ENCODE results near the gene ABI3. TPM values are rescaled to one million over a fixed set of nuclear protein-coding genes. Genes with fewer than 3 reads are reported as not detected.
A peak's percentile ranks its signal among the peaks of the same experiment; 100 is the strongest.

Gene ABI3
- total RNA-seq, 2 donors from 2014 or later, result 8.9 to 10.8 TPM

DNA sequence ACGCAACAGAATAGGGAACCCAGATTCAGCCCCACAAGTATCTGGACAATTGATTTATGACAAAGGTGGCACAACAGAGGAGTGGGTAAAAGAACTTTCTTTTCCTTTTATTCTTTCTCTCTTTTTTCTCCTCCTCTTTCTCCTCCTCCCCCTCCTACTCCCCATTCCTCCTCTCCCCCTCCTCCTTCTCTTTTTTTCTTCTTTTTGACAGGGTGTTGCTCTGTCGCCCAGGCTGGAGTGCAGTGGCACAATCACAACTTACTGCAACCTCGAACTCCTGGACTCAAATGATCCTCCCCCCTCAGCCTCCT is 16.3 kb upstream of the ABI3 start:
- ATAC-seq (ENCODE audit: insufficient number of reproducible peaks, low FRiP score, low read depth) (no peak), DNase-seq (ENCODE audit: low spot score) (no peak)
- Histone ChIP-seq H3K27ac (no peak overlapping the region), H3K36me3 (no peaks in the 10 kb centered on the region), H3K9me3 (no peaks in the 10 kb centered on the region), H3K4me1 (ENCODE audit: control insufficient read depth in 1 of 2, low read depth in 2 of 2) (no peaks in the 10 kb centered on the region), H3K4me3 (peak overlapping the region; percentile 89), H3K27me3 (replicated peaks; ENCODE audit: insufficient read depth) (no peaks in the 10 kb centered on the region)
- TF ChIP-seq, protein P1, sequence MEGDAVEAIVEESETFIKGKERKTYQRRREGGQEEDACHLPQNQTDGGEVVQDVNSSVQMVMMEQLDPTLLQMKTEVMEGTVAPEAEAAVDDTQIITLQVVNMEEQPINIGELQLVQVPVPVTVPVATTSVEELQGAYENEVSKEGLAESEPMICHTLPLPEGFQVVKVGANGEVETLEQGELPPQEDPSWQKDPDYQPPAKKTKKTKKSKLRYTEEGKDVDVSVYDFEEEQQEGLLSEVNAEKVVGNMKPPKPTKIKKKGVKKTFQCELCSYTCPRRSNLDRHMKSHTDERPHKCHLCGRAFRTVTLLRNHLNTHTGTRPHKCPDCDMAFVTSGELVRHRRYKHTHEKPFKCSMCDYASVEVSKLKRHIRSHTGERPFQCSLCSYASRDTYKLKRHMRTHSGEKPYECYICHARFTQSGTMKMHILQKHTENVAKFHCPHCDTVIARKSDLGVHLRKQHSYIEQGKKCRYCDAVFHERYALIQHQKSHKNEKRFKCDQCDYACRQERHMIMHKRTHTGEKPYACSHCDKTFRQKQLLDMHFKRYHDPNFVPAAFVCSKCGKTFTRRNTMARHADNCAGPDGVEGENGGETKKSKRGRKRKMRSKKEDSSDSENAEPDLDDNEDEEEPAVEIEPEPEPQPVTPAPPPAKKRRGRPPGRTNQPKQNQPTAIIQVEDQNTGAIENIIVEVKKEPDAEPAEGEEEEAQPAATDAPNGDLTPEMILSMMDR (IDR thresholded peaks at IDR 0.05), result no peak

DNA sequence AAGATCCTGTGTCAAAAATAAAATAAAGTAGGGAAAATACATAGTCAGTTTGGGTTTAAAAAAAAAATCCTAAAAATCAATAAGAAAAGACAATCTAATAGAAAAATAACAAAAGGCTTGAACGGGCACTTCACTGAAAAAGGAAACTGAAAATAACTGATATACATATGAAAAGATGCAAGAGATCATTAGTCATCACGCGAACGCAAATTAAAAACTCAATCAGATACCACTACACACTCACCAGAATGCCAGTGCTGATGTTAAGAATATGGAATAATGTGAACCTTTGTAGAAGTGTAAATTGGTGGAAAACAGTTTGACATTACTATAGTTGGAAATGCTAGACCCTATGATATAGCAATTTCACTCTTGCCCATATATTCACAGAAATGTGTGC is 14.8 kb upstream of the ABI3 start:
- no peaks in the 10 kb centered on the region for H3K27me3 ChIP-seq (replicated peaks; ENCODE audit: insufficient read depth)
- no peaks in the 10 kb centered on the region for H3K36me3 ChIP-seq
- DNase-seq (ENCODE audit: low spot score), result no peak
- no peaks in the 10 kb centered on the region for H3K9me3 ChIP-seq
- TF ChIP-seq, protein P1 (IDR thresholded peaks at IDR 0.05), result no peak
- H3K27ac ChIP-seq, result no peak overlapping the region
- ATAC-seq (ENCODE audit: insufficient number of reproducible peaks, low FRiP score, low read depth), result no peak
- no peak overlapping the region for H3K4me3 ChIP-seq
- no peaks in the 10 kb centered on the region for H3K4me1 ChIP-seq (ENCODE audit: control insufficient read depth in 1 of 2, low read depth in 2 of 2)

DNA sequence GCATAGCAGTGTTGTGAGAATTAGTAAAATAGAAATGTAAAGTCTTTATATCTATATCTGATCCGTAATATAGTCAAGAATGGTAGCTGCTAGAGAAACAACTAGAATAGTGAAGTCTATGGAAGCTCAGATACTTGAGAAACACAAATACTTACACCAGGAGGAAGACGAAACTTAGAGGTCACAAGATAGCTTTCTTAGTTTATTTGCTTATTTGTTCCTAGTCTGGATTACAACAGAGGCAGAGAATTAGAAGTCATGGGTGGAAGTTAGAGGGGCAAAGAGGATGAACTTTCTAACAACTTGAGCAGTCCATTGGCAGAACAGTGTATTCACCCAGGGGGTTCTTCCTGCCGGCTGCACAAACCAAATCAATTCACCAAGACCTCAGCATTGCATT is 14.0 kb upstream of the ABI3 start:
- H3K4me3 ChIP-seq, result no peak overlapping the region
- H3K9me3 ChIP-seq, result no peaks in the 10 kb centered on the region
- H3K4me1 ChIP-seq (ENCODE audit: control insufficient read depth in 1 of 2, low read depth in 2 of 2), result no peaks in the 10 kb centered on the region
- H3K27me3 ChIP-seq (replicated peaks; ENCODE audit: insufficient read depth), result no peaks in the 10 kb centered on the region
- no peak for ATAC-seq (ENCODE audit: insufficient number of reproducible peaks, low FRiP score, low read depth)
- no peak for DNase-seq (ENCODE audit: low spot score)
- TF ChIP-seq, protein P1 (IDR thresholded peaks at IDR 0.05), result no peak
- H3K36me3 ChIP-seq, result no peaks in the 10 kb centered on the region
- no peak overlapping the region for H3K27ac ChIP-seq

DNA sequence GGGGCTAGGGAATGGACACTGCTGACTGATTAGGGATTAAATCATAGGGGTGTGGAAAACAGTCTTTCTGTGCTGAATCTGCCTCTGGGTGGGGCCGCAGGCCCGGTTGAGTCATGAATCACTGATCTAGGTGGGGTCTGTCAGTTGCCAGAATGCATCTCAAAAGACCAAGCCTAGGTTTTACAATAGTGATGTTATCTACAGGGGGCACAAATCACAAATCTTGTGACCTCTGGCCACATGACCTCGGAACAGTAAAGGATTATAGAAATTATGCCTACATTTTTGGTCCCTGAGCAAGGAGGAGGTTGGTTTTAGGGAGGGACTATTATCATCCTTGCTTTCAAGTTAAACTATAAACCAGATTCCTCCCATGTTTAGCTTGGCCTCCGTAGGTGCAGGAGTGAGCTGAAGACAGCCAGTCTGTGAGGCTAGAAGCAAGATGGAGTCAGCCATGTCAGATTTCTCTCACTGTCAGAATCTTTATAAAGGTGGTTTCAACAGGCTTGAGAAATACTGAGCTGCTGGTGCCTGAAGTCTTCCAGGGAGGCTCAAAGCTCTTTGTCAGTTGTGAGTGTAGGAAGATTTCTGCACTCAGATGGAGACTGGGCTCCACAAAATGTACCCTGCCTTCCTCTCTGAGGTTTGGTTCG is 13.0 kb upstream of the ABI3 start:
- H3K4me1 ChIP-seq (ENCODE audit: control insufficient read depth in 1 of 2, low read depth in 2 of 2), result no peaks in the 10 kb centered on the region
- H3K4me3 ChIP-seq, result no peak overlapping the region
- no peak overlapping the region for H3K27ac ChIP-seq
- H3K27me3 ChIP-seq (replicated peaks; ENCODE audit: insufficient read depth), result no peaks in the 10 kb centered on the region
- no peaks in the 10 kb centered on the region for H3K36me3 ChIP-seq
- ATAC-seq (ENCODE audit: insufficient number of reproducible peaks, low FRiP score, low read depth) (no peak), DNase-seq (ENCODE audit: low spot score) (no peak)
- H3K9me3 ChIP-seq, result no peaks in the 10 kb centered on the region
- TF ChIP-seq, protein P1 (IDR thresholded peaks at IDR 0.05), result no peak

DNA sequence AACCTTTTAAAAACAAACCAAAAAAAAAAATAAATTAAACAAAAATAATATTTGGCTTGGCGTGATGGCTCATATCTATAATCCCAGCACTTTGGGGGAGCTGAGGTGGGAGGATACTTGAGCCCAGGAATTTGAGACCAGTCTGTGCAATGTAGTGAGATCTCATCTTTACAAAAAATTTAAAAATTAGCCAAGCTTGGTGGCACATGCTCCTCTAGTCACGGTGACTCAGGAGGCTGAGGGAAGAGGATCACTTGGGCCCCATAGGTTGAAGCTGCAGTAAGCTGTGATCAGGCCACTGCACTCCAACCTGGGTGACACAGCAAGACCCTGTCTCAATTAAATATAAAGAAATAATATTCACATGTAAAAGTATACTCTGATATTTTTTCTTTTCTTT is 12.3 kb upstream of the ABI3 start:
- H3K27ac ChIP-seq, result no peak overlapping the region
- DNase-seq (ENCODE audit: low spot score), result no peak
- H3K36me3 ChIP-seq, result no peaks in the 10 kb centered on the region
- no peak overlapping the region for H3K4me3 ChIP-seq
- ATAC-seq (ENCODE audit: insufficient number of reproducible peaks, low FRiP score, low read depth), result no peak
- H3K9me3 ChIP-seq, result no peaks in the 10 kb centered on the region
- TF ChIP-seq, protein P1 (IDR thresholded peaks at IDR 0.05), result no peak
- H3K4me1 ChIP-seq (ENCODE audit: control insufficient read depth in 1 of 2, low read depth in 2 of 2), result no peaks in the 10 kb centered on the region
- H3K27me3 ChIP-seq (replicated peaks; ENCODE audit: insufficient read depth), result no peaks in the 10 kb centered on the region
